CD4-positive, alpha-beta T cell (primary cell): Measurements from ENCODE around the gene RNF175. TPM values are rescaled to one million over a fixed set of nuclear protein-coding genes. Genes with fewer than 3 reads are reported as not detected.

Source experiments
- ATAC-seq: fragments of 200-7000 bp; cut with Tn5 transposase; one replicate; pipeline ENCODE4 v1.10.0; 2022; ENCODE audit warnings: mild to moderate bottlenecking; ENCODE audit not compliant: poor library complexity
- CTCF ChIA-PET: fragments of 350-600 bp; sonication (Branson Sonifier 250); formaldehyde crosslinking; loops from one replicate; lab custom pipeline; 2021; ENCODE audit warnings: antibody characterized with exemption, inconsistent platforms; lab: Charles Lee
- POLR2A ChIA-PET: fragments of 350-600 bp; sonication (Branson Sonifier 250); formaldehyde crosslinking; loops from one replicate; lab custom pipeline; 2021; ENCODE audit warnings: antibody characterized with exemption, inconsistent platforms; lab: Charles Lee
- DNase-seq, 14 experiments: peaks; one replicate each; pipeline ENCODE4 v3.0.0-alpha.2; 2013 to 2020; ENCODE audit warnings: mixed read lengths in 2 of 14
- H3K27ac ChIP-seq, 2 donors: one replicate each; pipeline versions ENCODE4 v1.5.1 to v1.7.0; 2013; ENCODE audit warnings: low read length in 2 of 2, low read depth in 1 of 2, mild to moderate bottlenecking in 1 of 2
- H3K27me3 ChIP-seq, 2 experiments: 1 replicate in 1 of 2; 2 replicates in 1 of 2; pipeline versions ENCODE4 v1.6.1 to v1.7.0; 2013; ENCODE audit warnings: low read length in 2 of 2, control low read depth in 1 of 2, mild to moderate bottlenecking in 1 of 2, moderate library complexity in 1 of 2; ENCODE audit not compliant: insufficient read depth in 2 of 2, control insufficient read depth in 1 of 2
- H3K36me3 ChIP-seq: one replicate; pipeline ENCODE4 v1.6.1; 2013; ENCODE audit warnings: low read length, control low read depth; ENCODE audit not compliant: insufficient read depth
- H3K4me1 ChIP-seq: one replicate; pipeline ENCODE4 v1.6.1; 2013; ENCODE audit warnings: low read length, control low read depth; ENCODE audit not compliant: insufficient read depth
- H3K4me3 ChIP-seq: one replicate; pipeline ENCODE4 v1.5.1; 2013; ENCODE audit warnings: mild to moderate bottlenecking, low read length, moderate library complexity
- H3K9me3 ChIP-seq, 2 experiments: 1 replicate in 1 of 2; 2 replicates in 1 of 2; pipeline versions ENCODE4 v1.6.1 to v1.7.0; 2013; ENCODE audit warnings: low read length in 2 of 2, mild to moderate bottlenecking in 2 of 2, control low read depth in 1 of 2, moderate library complexity in 1 of 2; ENCODE audit not compliant: control insufficient read depth in 1 of 2, insufficient read depth in 1 of 2
- H3K27ac Mint-ChIP-seq: one replicate; pipeline ENCODE4 v1.8.0; 2020; ENCODE audit warnings: mixed read lengths
- H3K27me3 Mint-ChIP-seq: one replicate; pipeline ENCODE4 v1.8.0; 2021; ENCODE audit warnings: mixed read lengths
- H3K36me3 Mint-ChIP-seq: one replicate; pipeline ENCODE4 v1.8.0; 2021; ENCODE audit warnings: low read depth, mixed read lengths
- H3K4me1 Mint-ChIP-seq: one replicate; pipeline ENCODE4 v1.8.0; 2021; ENCODE audit warnings: low read depth, mixed read lengths
- H3K4me3 Mint-ChIP-seq: one replicate; pipeline ENCODE4 v1.8.0; 2020; ENCODE audit warnings: mild to moderate bottlenecking, mixed read lengths
- H3K9me3 Mint-ChIP-seq: one replicate; pipeline ENCODE4 v1.8.0; 2020; ENCODE audit warnings: mixed read lengths
- CTCF ChIP-seq: fragments of 200-600 bp; IDR thresholded peaks from one replicate; pipeline ENCODE4 v1.8.0; 2022; ENCODE audit warnings: antibody characterized with exemption, mild to moderate bottlenecking
- intact Hi-C, 2 experiments: fragments of 100-400 bp; cut with DNase I in 1 of 2; cut with micrococcal nuclease in 1 of 2; formaldehyde crosslinking; loops; one replicate each; pipeline versions ENCODE4 v1.15.1 to v1.9.0; 2023 to 2025; cut with DNase I, micrococcal nuclease
- total RNA-seq, 174 experiments: library from RNA in 2 of 174; stranded (reverse) in 2 of 174; gene quantifications; one replicate each; pipeline ENCODE4 v1.2.3 and lab custom pipeline; 2021 to 2026

The RNF175 gene
- total RNA-seq, 2 experiments from 2014 or later = 1.4 to 1.8 TPM

- DNase-seq = no peak
- H3K9me3 Mint-ChIP-seq = peaks cover 3% of the 10 kb centered on the region
- H3K27me3 Mint-ChIP-seq = no peaks in the 10 kb centered on the region
- no peak for TF ChIP-seq CTCF
- Histone ChIP-seq H3K4me1 (peaks cover 4% of the 10 kb centered on the region), H3K27me3 (no peaks in the 10 kb centered on the region), H3K4me3 (no peak overlapping the region), H3K36me3 (no peaks in the 10 kb centered on the region), H3K9me3 (peaks cover 0 to 6% of the 10 kb centered on the region in 2 experiments), H3K27ac (no peak overlapping the region)
- POLR2A ChIA-PET = no interaction called here
- CTCF ChIA-PET = no interaction called here
- H3K4me3 Mint-ChIP-seq = no peak overlapping the region
- no peaks in the 10 kb centered on the region for H3K36me3 Mint-ChIP-seq
- no peak overlapping the region for H3K27ac Mint-ChIP-seq
- no peak for ATAC-seq
- peaks cover 18% of the 10 kb centered on the region for H3K4me1 Mint-ChIP-seq
- intact Hi-C loops = no loop called here
Measured at GRCh38 chr4:153806073-153806472, 46.2 kb upstream of the RNF175 start.

GRCh38 chr4:153804722-153805121 is 44.9 kb upstream of the RNF175 start:
- H3K9me3 Mint-ChIP-seq = peaks cover 3% of the 10 kb centered on the region

GRCh38 chr4:153799694-153800074 is 39.9 kb upstream of the RNF175 start:
- Mint-ChIP-seq H3K36me3 (no peaks in the 10 kb centered on the region), H3K9me3 (no peaks in the 10 kb centered on the region), H3K4me1 (no peaks in the 10 kb centered on the region), H3K4me3 (no peak overlapping the region), H3K27me3 (peaks cover 42% of the 10 kb centered on the region), H3K27ac (no peak overlapping the region)
- TF ChIP-seq CTCF = no peak
- intact Hi-C loops = no loop called here
- Histone ChIP-seq H3K9me3 (no peaks in the 10 kb centered on the region), H3K4me3 (no peak overlapping the region), H3K27me3 (peaks cover 0 to 4% of the 10 kb centered on the region in 2 experiments), H3K4me1 (no peaks in the 10 kb centered on the region), H3K36me3 (no peaks in the 10 kb centered on the region), H3K27ac (no peak overlapping the region)
- DNase-seq (no peak), ATAC-seq (no peak)
- ChIA-PET POLR2A (no interaction called here), CTCF (no interaction called here)

More at GRCh38 chr4:153804722-153805121, 44.9 kb upstream of the RNF175 start:
- Histone ChIP-seq H3K27ac (no peak overlapping the region), H3K27me3 (no peaks in the 10 kb centered on the region), H3K4me3 (no peak overlapping the region), H3K9me3 (peaks cover 0 to 6% of the 10 kb centered on the region in 2 experiments), H3K4me1 (peaks cover 4% of the 10 kb centered on the region), H3K36me3 (no peaks in the 10 kb centered on the region)
- ATAC-seq = no peak
- intact Hi-C loops = no loop called here
- Mint-ChIP-seq H3K27me3 (no peaks in the 10 kb centered on the region), H3K4me3 (no peak overlapping the region), H3K4me1 (peaks cover 10% of the 10 kb centered on the region), H3K36me3 (no peaks in the 10 kb centered on the region), H3K27ac (no peak overlapping the region)
- POLR2A ChIA-PET = no interaction called here
- TF ChIP-seq CTCF = no peak
- CTCF ChIA-PET = no interaction called here
- DNase-seq = no peak
